Measurements from ENCODE around the gene GLE1. TPM values are rescaled to one million over a fixed set of nuclear protein-coding genes. Genes with fewer than 3 reads are reported as not detected.

GLE1 gene
- total RNA-seq, 1 experiment from 2014 or later, result 36.6 TPM

- H3K9me2 ChIP-seq (ENCODE audit: insufficient read depth), result no peaks in the 10 kb centered on the region
- no peaks in the 10 kb centered on the region for H3K9me3 ChIP-seq (ENCODE audit: control insufficient read depth in 1 of 2, insufficient read depth in 1 of 2, low read depth in 1 of 2, low read length in 2 of 2)
- ATAC-seq (no peak), DNase-seq (ENCODE audit: low read depth, low spot score) (no peak)
- peaks cover 8% of the 10 kb centered on the region; the same call in 1 of the 2 replicates for H4K20me1 ChIP-seq (ENCODE audit: insufficient read depth)
- H3K4me2 ChIP-seq (ENCODE audit: low read length), result peak overlapping the region; percentile 97
- TF ChIP-seq ZBTB33 (IDR thresholded peaks at IDR 0.05; ENCODE audit: extremely low read depth, insufficient replicate concordance, low read length), result no peak
- TF ChIP-seq SIN3A (IDR thresholded peaks at IDR 0.05; ENCODE audit: low read depth), result no peak; the same call in 1 of the 2 replicates
- no peak for TF ChIP-seq RAD21 (IDR thresholded peaks at IDR 0.05; ENCODE audit: low read depth)
- TF ChIP-seq ZNF274 (IDR thresholded peaks at IDR 0.05; ENCODE audit: low read depth, low read length), result no peak
- no peak for TF ChIP-seq SRF (IDR thresholded peaks at IDR 0.05; ENCODE audit: low read depth)
- TF ChIP-seq EZH2 (IDR thresholded peaks at IDR 0.05), result no peak
- no peak for TF ChIP-seq CEBPB (IDR thresholded peaks at IDR 0.05; ENCODE audit: low read depth)
- no peak for TF ChIP-seq ATF3 (IDR thresholded peaks at IDR 0.05)
- no peak for TF ChIP-seq ELF1 (IDR thresholded peaks at IDR 0.05; ENCODE audit: borderline replicate concordance, low read depth)
- no peak; the same call in 1 of the 2 replicates for TF ChIP-seq MAX (IDR thresholded peaks at IDR 0.05)
- TF ChIP-seq ZFX (IDR thresholded peaks at IDR 0.05), result no peak
- no peak for TF ChIP-seq TCF7L2 (IDR thresholded peaks at IDR 0.05; ENCODE audit: borderline replicate concordance, extremely low read depth, insufficient read depth, insufficient read length)
- no peak for TF ChIP-seq REST (IDR thresholded peaks at IDR 0.05; ENCODE audit: low read depth)
- no peak for TF ChIP-seq FOSL1 (IDR thresholded peaks at IDR 0.05; ENCODE audit: low read depth)
- TF ChIP-seq CBX3 (IDR thresholded peaks at IDR 0.05; ENCODE audit: low read depth), result no peak
- TF ChIP-seq POLR2AphosphoS5 (IDR thresholded peaks at IDR 0.05; ENCODE audit: low read depth, low read length), result no peak
- no peak for TF ChIP-seq JUND (IDR thresholded peaks at IDR 0.05)
- TF ChIP-seq EGR1 (IDR thresholded peaks at IDR 0.05; ENCODE audit: low read depth), result no peak
- TF ChIP-seq EZH2phosphoT487 (IDR thresholded peaks at IDR 0.05; ENCODE audit: borderline replicate concordance), result no peak
- H3K79me2 ChIP-seq (ENCODE audit: insufficient read depth, low read length), result peaks cover 40% of the 10 kb centered on the region
- CTCF ChIA-PET, result no interaction called here
- peaks cover 35 to 43% of the 10 kb centered on the region in 2 experiments for H3K4me1 ChIP-seq (ENCODE audit: control insufficient read depth in 1 of 2, insufficient read depth in 2 of 2, low read length in 2 of 2)
- RAD21 ChIA-PET (ENCODE audit: low non-redundant PET in 1 of 2, low total read pairs in 2 of 2, uncharacterized antibody in 2 of 2, unreplicated experiment in 2 of 2), result no interaction called here
- H3K27me3 ChIP-seq (ENCODE audit: insufficient read depth, low read length), result no peaks in the 10 kb centered on the region
- intact Hi-C loops (cut with micrococcal nuclease), result loop anchor here (5.0 to 10.0 kb wide), 3 partner anchors 44 to 257 kb away; partner anchors contain the start of gene ODF2
- H3K4me3 ChIP-seq (replicated peaks in 1 of 2; ENCODE audit: low read depth in 1 of 2, low read length in 2 of 2), result peak overlapping the region; percentile 60 to 93
- peak overlapping the region; percentile 89 for H2AFZ ChIP-seq (ENCODE audit: low read depth, low read length, poor library complexity, severe bottlenecking)
- TSS peak; percentile 81 for BruUV-seq (replicated peaks)
- POLR2A ChIA-PET, result interaction anchor here (1.0 to 2.5 kb wide), 6 partner anchors 9 to 47 kb away, joined by 3 to 10 read pairs (median 6); no protein-coding TSS in a partner anchor
- H3K36me3 ChIP-seq (ENCODE audit: control insufficient read depth in 1 of 2, insufficient read depth in 2 of 2, low read length in 2 of 2), result no peaks in the 10 kb centered on the region; a peak in 1 of 4 replicates
- H3K9ac ChIP-seq (ENCODE audit: low read length), result peak overlapping the region; percentile 68
- peak overlapping the region; percentile 48; the same call in 1 of the 2 replicates for H3K27ac ChIP-seq (ENCODE audit: low read depth, low read length)
Measured at GRCh38 chr9:128551657-128552152, 47.2 kb downstream of the GLE1 start.
